ENCODE data around the gene TMEM184A. TPM values are rescaled to one million over a fixed set of nuclear protein-coding genes. Genes with fewer than 3 reads are reported as not detected.

Gene TMEM184A
- total and polyA plus RNA-seq, 2 of the 13 experiments (the other 11 are each of a cell fraction or from before 2014, with no cell fraction given) = 9.5 to 20.4 TPM

DNA sequence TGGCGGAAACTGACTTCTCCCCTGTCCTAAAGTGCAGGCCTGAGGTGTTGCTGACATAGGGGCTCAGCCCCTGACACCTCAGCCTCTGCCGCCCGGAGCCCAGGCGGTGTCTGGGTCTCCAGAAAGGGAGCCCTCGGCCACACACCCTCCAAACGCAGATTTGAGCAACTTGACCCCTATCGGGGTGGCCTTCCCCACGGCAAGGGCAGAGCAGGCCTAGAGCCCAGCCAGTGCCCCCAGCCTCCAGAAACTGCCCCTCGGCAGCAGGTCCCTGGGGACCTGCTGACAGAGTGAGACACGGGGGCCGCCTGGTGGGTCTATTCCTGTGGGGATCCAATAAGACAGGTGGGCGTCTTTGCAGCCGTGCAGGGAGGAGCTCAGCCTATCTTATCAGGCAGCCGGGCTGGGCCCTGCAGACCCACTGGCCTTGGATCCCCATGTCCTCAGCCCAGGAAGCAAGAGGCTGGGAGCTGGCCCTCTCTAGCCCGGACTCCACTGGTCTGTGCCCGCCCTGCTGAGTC, 11.0 kb downstream of the TMEM184A start:
- H3K9ac ChIP-seq (ENCODE audit: insufficient read depth, low read depth, low read length) = no peak overlapping the region
- ChIA-PET POLR2A (interaction anchor here (1.6 to 4.8 kb wide), 2 partner anchors 10 to 12 kb away, joined by 3 to 30 read pairs; partner anchors contain the start of gene TMEM184A), CTCF (ENCODE audit: low intra/inter-chr PET ratio, low total read pairs) (no interaction called here)
- H3K4me1 ChIP-seq (ENCODE audit: insufficient read depth, low read length) = no peaks in the 10 kb centered on the region
- H3K27ac ChIP-seq (ENCODE audit: extremely low read length, insufficient read depth, low read length) = no peak overlapping the region
- peak; percentile 1; the same call in 2 of the 3 replicates for ATAC-seq
- intact Hi-C loops (cut with micrococcal nuclease; ENCODE audit: unreplicated experiment) = no loop called here
- no peaks in the 10 kb centered on the region for H3K9me3 ChIP-seq (ENCODE audit: low read length)
- WGBS (ENCODE audit: low lambda C conversion rate) = no CpG with 5 or more reads among the region's 16 CpGs
- H4K20me1 ChIP-seq (ENCODE audit: insufficient read depth, low read length) = no peaks in the 10 kb centered on the region
- peaks cover 14 to 21% of the 10 kb centered on the region in 2 experiments; a peak in 4 of 5 replicates for H3K36me3 ChIP-seq (replicated peaks in 1 of 2; ENCODE audit: control insufficient read depth in 1 of 2, insufficient read depth in 2 of 2, low read length in 2 of 2)
- no peak for DNase-seq (ENCODE audit: low spot score)
- in situ Hi-C loops (cut with HindIII; ENCODE audit: extremely low pct_ligation_motif_present, low pct_unique_long_range_greater_than_20kb) = no loop called here
- no TSS peak for BruUV-seq (replicated peaks)
- no peak for FAIRE-seq
- H3K27me3 ChIP-seq (ENCODE audit: control insufficient read depth in 1 of 2, insufficient read depth in 2 of 2, low read length in 2 of 2) = no peaks in the 10 kb centered on the region
- H3K4me3 ChIP-seq (replicated peaks in 1 of 3; ENCODE audit: insufficient read depth in 1 of 3, low read depth in 2 of 3, low read length in 3 of 3) = no peak overlapping the region
- H3K4me2 ChIP-seq (ENCODE audit: low read depth, low read length) = no peak overlapping the region
- H3K79me2 ChIP-seq (ENCODE audit: insufficient read depth, low read length) = no peaks in the 10 kb centered on the region
- TF ChIP-seq RFX5 (IDR thresholded peaks at IDR 0.05; ENCODE audit: low read depth, low read length) = no peak
- H2AFZ ChIP-seq (ENCODE audit: low read length) = no peak overlapping the region

DNA sequence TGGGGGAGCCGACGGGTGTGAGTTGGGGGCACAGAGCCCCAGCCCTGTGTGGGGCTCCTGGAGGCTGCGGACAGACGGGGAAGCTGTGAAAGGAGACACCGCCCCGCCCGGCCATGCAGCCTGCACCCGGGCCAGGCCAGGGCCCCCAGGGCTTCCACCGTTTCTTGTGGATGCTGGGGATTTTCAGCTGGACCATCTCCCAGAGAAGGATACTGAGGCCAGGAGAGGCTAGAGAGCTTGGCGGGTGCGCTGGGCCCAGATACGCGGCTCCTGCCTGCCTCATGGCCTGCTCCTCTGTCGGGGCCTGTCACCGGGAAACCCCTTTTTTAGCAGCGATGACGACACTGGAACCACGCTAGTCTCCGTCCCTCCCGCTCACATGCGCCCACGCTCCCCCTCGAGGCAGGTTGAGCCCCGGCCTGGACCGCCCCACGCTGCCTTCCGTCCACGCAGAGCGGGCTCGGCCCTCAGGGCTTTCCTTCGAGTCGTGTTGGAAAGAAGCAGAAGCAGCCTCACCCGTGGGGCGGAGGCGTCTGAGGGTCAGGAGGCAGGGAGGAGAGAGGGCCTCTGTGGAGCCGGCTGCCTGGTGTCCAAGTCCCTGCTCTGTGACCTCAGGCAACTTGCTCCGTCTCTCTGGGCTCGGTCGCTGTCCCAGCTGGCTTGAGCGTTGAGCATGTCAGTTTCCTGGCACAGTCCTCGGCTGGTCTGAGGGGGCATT, 11.7 kb downstream of the TMEM184A start:
- H3K27ac ChIP-seq (ENCODE audit: extremely low read length, insufficient read depth, low read length) = no peak overlapping the region

More for the DNA sequence above, 11.7 kb downstream of the TMEM184A start:
- ChIA-PET CTCF (ENCODE audit: low intra/inter-chr PET ratio, low total read pairs) (no interaction called here), POLR2A (interaction anchor here (1.6 to 4.8 kb wide), 2 partner anchors 11 kb away, joined by 3 to 30 read pairs; partner anchors contain the start of gene TMEM184A)
- BruUV-seq (replicated peaks) = no TSS peak
- H3K4me1 ChIP-seq (ENCODE audit: insufficient read depth, low read length) = no peaks in the 10 kb centered on the region
- 90% methylated on average over 25 of the region's 41 CpGs for WGBS (ENCODE audit: low lambda C conversion rate)
- no peaks in the 10 kb centered on the region for H3K79me2 ChIP-seq (ENCODE audit: insufficient read depth, low read length)
- ATAC-seq (no peak), DNase-seq (ENCODE audit: low spot score) (no peak), FAIRE-seq (no peak)
- TF ChIP-seq MTERF4 (CRISPR knock-in tag; IDR thresholded peaks at IDR 0.05) (0 out of 2 replicates have a peak, but pooled peaks have one; percentile 37), AKAP8 (CRISPR knock-in tag; IDR thresholded peaks at IDR 0.05) (peak; percentile 38; the same call in 1 of the 2 replicates), FOSL1 (CRISPR knock-in tag; IDR thresholded peaks at IDR 0.05; ENCODE audit: borderline replicate concordance) (no peak), HNF4G (IDR thresholded peaks at IDR 0.05; ENCODE audit: borderline replicate concordance, low read depth, low read length) (no peak), HNF4G (CRISPR knock-in tag; IDR thresholded peaks at IDR 0.05; ENCODE audit: borderline replicate concordance, low read depth) (no peak), ZNF768 (CRISPR knock-in tag; IDR thresholded peaks at IDR 0.05) (peak; percentile 78), RBFOX2 (IDR thresholded peaks at IDR 0.05; ENCODE audit: low read depth, low read length) (peak; percentile 51), AGO2 (optimal IDR thresholded peaks at IDR 0.05; ENCODE audit: low read depth, low read length) (peak; percentile 54)
- TF ChIP-seq, protein P1, sequence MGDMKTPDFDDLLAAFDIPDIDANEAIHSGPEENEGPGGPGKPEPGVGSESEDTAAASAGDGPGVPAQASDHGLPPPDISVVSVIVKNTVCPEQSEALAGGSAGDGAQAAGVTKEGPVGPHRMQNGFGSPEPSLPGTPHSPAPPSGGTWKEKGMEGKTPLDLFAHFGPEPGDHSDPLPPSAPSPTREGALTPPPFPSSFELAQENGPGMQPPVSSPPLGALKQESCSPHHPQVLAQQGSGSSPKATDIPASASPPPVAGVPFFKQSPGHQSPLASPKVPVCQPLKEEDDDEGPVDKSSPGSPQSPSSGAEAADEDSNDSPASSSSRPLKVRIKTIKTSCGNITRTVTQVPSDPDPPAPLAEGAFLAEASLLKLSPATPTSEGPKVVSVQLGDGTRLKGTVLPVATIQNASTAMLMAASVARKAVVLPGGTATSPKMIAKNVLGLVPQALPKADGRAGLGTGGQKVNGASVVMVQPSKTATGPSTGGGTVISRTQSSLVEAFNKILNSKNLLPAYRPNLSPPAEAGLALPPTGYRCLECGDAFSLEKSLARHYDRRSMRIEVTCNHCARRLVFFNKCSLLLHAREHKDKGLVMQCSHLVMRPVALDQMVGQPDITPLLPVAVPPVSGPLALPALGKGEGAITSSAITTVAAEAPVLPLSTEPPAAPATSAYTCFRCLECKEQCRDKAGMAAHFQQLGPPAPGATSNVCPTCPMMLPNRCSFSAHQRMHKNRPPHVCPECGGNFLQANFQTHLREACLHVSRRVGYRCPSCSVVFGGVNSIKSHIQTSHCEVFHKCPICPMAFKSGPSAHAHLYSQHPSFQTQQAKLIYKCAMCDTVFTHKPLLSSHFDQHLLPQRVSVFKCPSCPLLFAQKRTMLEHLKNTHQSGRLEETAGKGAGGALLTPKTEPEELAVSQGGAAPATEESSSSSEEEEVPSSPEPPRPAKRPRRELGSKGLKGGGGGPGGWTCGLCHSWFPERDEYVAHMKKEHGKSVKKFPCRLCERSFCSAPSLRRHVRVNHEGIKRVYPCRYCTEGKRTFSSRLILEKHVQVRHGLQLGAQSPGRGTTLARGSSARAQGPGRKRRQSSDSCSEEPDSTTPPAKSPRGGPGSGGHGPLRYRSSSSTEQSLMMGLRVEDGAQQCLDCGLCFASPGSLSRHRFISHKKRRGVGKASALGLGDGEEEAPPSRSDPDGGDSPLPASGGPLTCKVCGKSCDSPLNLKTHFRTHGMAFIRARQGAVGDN (CRISPR knock-in tag; IDR thresholded peaks at IDR 0.05) = 0 out of 2 replicates have a peak, but pooled peaks have one; percentile 11
- no peaks in the 10 kb centered on the region for H3K27me3 ChIP-seq (ENCODE audit: control insufficient read depth in 1 of 2, insufficient read depth in 2 of 2, low read length in 2 of 2)
- no peak overlapping the region for H3K9ac ChIP-seq (ENCODE audit: insufficient read depth, low read depth, low read length)
- H3K4me2 ChIP-seq (ENCODE audit: low read depth, low read length) = no peak overlapping the region
- no peak overlapping the region for H2AFZ ChIP-seq (ENCODE audit: low read length)
- intact Hi-C loops (cut with micrococcal nuclease; ENCODE audit: unreplicated experiment) = no loop called here
- peaks cover 14 to 27% of the 10 kb centered on the region in 2 experiments; a peak in 4 of 5 replicates for H3K36me3 ChIP-seq (replicated peaks in 1 of 2; ENCODE audit: control insufficient read depth in 1 of 2, insufficient read depth in 2 of 2, low read length in 2 of 2)
- no peak overlapping the region for H3K4me3 ChIP-seq (replicated peaks in 1 of 3; ENCODE audit: insufficient read depth in 1 of 3, low read depth in 2 of 3, low read length in 3 of 3)
- in situ Hi-C loops (cut with HindIII; ENCODE audit: extremely low pct_ligation_motif_present, low pct_unique_long_range_greater_than_20kb) = no loop called here
- H4K20me1 ChIP-seq (ENCODE audit: insufficient read depth, low read length) = no peaks in the 10 kb centered on the region
- H3K9me3 ChIP-seq (ENCODE audit: low read length) = no peaks in the 10 kb centered on the region

Measured in HepG2 (cell line).